ENCODE results near the gene TRIO.

TRIO gene

GRCh38 chr5:14250748-14251701 is 107.9 kb downstream of the TRIO start:
- Histone ChIP-seq H3K4me1 (peaks cover 9% of the 10 kb centered on the region), H3K4me2 (ENCODE audit: low read length) (no peak overlapping the region), H3K27me3 (ENCODE audit: control insufficient read depth, insufficient read depth, low read length) (no peaks in the 10 kb centered on the region), H3K9me3 (ENCODE audit: control insufficient read depth, low read length) (no peaks in the 10 kb centered on the region), H3K4me3 (ENCODE audit: low read depth, low read length) (no peak overlapping the region), H2AFZ (no peak overlapping the region), H3K79me2 (peaks cover 51% of the 10 kb centered on the region), H3K27ac (no peak overlapping the region), H3K36me3 (ENCODE audit: control insufficient read depth, insufficient read depth, low read length) (peaks cover 4% of the 10 kb centered on the region), H3K9ac (no peak overlapping the region)
- no peak for TF ChIP-seq CTCF (IDR thresholded peaks at IDR 0.05)

DNA sequence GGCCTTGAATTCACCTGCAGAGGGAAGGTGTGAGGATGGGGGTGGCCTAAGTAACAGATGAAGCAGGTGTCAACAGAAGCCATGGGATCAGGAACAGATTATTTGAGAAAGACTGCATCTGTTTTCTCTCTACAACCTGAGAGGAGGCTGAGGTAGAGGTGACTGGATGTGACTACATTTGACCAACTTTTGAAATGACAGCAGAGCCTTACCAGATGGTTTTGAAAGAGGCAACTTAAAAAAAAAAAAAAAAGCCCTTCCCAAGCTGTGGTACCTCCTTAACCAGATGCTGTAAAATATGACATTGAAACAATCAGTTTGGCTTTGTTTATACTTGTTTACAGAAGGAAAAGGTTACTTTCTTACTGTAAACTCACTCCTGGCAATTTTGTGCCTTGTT is 108.6 kb downstream of the TRIO start:
- H3K4me1 ChIP-seq = peaks cover 11% of the 10 kb centered on the region
- H3K4me2 ChIP-seq (ENCODE audit: low read length) = no peak overlapping the region
- no peak overlapping the region for H3K9ac ChIP-seq
- H3K79me2 ChIP-seq = peaks cover 58% of the 10 kb centered on the region
- no peaks in the 10 kb centered on the region for H3K9me3 ChIP-seq (ENCODE audit: control insufficient read depth, low read length)
- H3K27ac ChIP-seq = no peak overlapping the region
- TF ChIP-seq CTCF (IDR thresholded peaks at IDR 0.05) = no peak
- H3K4me3 ChIP-seq (ENCODE audit: low read depth, low read length) = no peak overlapping the region
- peaks cover 4% of the 10 kb centered on the region for H3K36me3 ChIP-seq (ENCODE audit: control insufficient read depth, insufficient read depth, low read length)
- no peak overlapping the region for H2AFZ ChIP-seq
- no peaks in the 10 kb centered on the region for H3K27me3 ChIP-seq (ENCODE audit: control insufficient read depth, insufficient read depth, low read length)

DNA sequence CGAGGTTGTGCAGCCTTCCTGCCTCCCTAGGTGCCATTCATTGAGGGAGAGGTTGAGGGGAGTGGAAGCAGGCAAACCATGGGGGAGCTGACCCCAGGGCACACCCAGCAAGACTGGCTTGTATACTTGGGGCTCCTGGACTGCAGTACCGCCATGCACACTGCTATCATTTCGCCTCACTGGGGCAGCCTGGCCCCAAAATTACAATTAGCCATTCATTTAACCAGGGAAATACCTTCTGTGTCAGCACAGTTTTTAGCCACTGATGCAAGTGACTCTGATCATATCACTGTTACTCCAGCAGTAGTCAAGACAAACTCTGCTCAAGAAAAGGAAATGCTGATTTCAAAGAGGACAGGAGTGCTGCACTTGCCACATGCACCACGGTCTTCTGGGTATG is 109.7 kb downstream of the TRIO start:
- H3K9ac ChIP-seq = no peak overlapping the region
- H3K4me1 ChIP-seq = peaks cover 11% of the 10 kb centered on the region
- H3K36me3 ChIP-seq (ENCODE audit: control insufficient read depth, insufficient read depth, low read length) = peaks cover 4% of the 10 kb centered on the region
- H3K4me3 ChIP-seq (ENCODE audit: low read depth, low read length) = no peak overlapping the region
- TF ChIP-seq CTCF (IDR thresholded peaks at IDR 0.05) = no peak
- H2AFZ ChIP-seq = no peak overlapping the region
- H3K27me3 ChIP-seq (ENCODE audit: control insufficient read depth, insufficient read depth, low read length) = no peaks in the 10 kb centered on the region
- H3K4me2 ChIP-seq (ENCODE audit: low read length) = no peak overlapping the region
- no peaks in the 10 kb centered on the region for H3K9me3 ChIP-seq (ENCODE audit: control insufficient read depth, low read length)
- H3K79me2 ChIP-seq = peaks cover 59% of the 10 kb centered on the region
- no peak overlapping the region for H3K27ac ChIP-seq

GRCh38 chr5:14254686-14255085 is 111.5 kb downstream of the TRIO start:
- Histone ChIP-seq H3K27ac (no peak overlapping the region), H3K4me3 (ENCODE audit: low read depth, low read length) (peak overlapping the region; percentile 23), H3K27me3 (ENCODE audit: control insufficient read depth, insufficient read depth, low read length) (no peaks in the 10 kb centered on the region), H3K36me3 (ENCODE audit: control insufficient read depth, insufficient read depth, low read length) (peaks cover 4% of the 10 kb centered on the region), H2AFZ (no peak overlapping the region), H3K4me2 (ENCODE audit: low read length) (no peak overlapping the region), H3K79me2 (peaks cover 59% of the 10 kb centered on the region), H3K4me1 (peaks cover 11% of the 10 kb centered on the region), H3K9me3 (ENCODE audit: control insufficient read depth, low read length) (no peaks in the 10 kb centered on the region), H3K9ac (no peak overlapping the region)
- no peak for TF ChIP-seq CTCF (IDR thresholded peaks at IDR 0.05)
